CD4-positive, alpha-beta T cell (primary cell): ENCODE data around the gene PLEKHO2. TPM values are rescaled to one million over a fixed set of nuclear protein-coding genes. Genes with fewer than 3 reads are reported as not detected.

ENCODE experiments used
- ATAC-seq: fragments of 200-7000 bp; cut with Tn5 transposase; one replicate; pipeline ENCODE4 v1.10.0; 2022; ENCODE audit warnings: mild to moderate bottlenecking; ENCODE audit not compliant: poor library complexity
- CTCF ChIA-PET: fragments of 350-600 bp; sonication (Branson Sonifier 250); formaldehyde crosslinking; loops from one replicate; lab custom pipeline; 2021; ENCODE audit warnings: antibody characterized with exemption, inconsistent platforms; lab: Charles Lee
- POLR2A ChIA-PET: fragments of 350-600 bp; sonication (Branson Sonifier 250); formaldehyde crosslinking; loops from one replicate; lab custom pipeline; 2021; ENCODE audit warnings: antibody characterized with exemption, inconsistent platforms; lab: Charles Lee
- DNase-seq, 14 experiments: peaks; one replicate each; pipeline ENCODE4 v3.0.0-alpha.2; 2013 to 2020; ENCODE audit warnings: mixed read lengths in 2 of 14
- H3K27ac ChIP-seq, 2 donors: one replicate each; pipeline versions ENCODE4 v1.5.1 to v1.7.0; 2013; ENCODE audit warnings: low read length in 2 of 2, low read depth in 1 of 2, mild to moderate bottlenecking in 1 of 2
- H3K27me3 ChIP-seq, 2 experiments: 1 replicate in 1 of 2; 2 replicates in 1 of 2; pipeline versions ENCODE4 v1.6.1 to v1.7.0; 2013; ENCODE audit warnings: low read length in 2 of 2, control low read depth in 1 of 2, mild to moderate bottlenecking in 1 of 2, moderate library complexity in 1 of 2; ENCODE audit not compliant: insufficient read depth in 2 of 2, control insufficient read depth in 1 of 2
- H3K36me3 ChIP-seq: one replicate; pipeline ENCODE4 v1.6.1; 2013; ENCODE audit warnings: low read length, control low read depth; ENCODE audit not compliant: insufficient read depth
- H3K4me1 ChIP-seq: one replicate; pipeline ENCODE4 v1.6.1; 2013; ENCODE audit warnings: low read length, control low read depth; ENCODE audit not compliant: insufficient read depth
- H3K4me3 ChIP-seq: one replicate; pipeline ENCODE4 v1.5.1; 2013; ENCODE audit warnings: mild to moderate bottlenecking, low read length, moderate library complexity
- H3K9me3 ChIP-seq, 2 experiments: 1 replicate in 1 of 2; 2 replicates in 1 of 2; pipeline versions ENCODE4 v1.6.1 to v1.7.0; 2013; ENCODE audit warnings: low read length in 2 of 2, mild to moderate bottlenecking in 2 of 2, control low read depth in 1 of 2, moderate library complexity in 1 of 2; ENCODE audit not compliant: control insufficient read depth in 1 of 2, insufficient read depth in 1 of 2
- H3K27ac Mint-ChIP-seq: one replicate; pipeline ENCODE4 v1.8.0; 2020; ENCODE audit warnings: mixed read lengths
- H3K27me3 Mint-ChIP-seq: one replicate; pipeline ENCODE4 v1.8.0; 2021; ENCODE audit warnings: mixed read lengths
- H3K36me3 Mint-ChIP-seq: one replicate; pipeline ENCODE4 v1.8.0; 2021; ENCODE audit warnings: low read depth, mixed read lengths
- H3K4me1 Mint-ChIP-seq: one replicate; pipeline ENCODE4 v1.8.0; 2021; ENCODE audit warnings: low read depth, mixed read lengths
- H3K4me3 Mint-ChIP-seq: one replicate; pipeline ENCODE4 v1.8.0; 2020; ENCODE audit warnings: mild to moderate bottlenecking, mixed read lengths
- H3K9me3 Mint-ChIP-seq: one replicate; pipeline ENCODE4 v1.8.0; 2020; ENCODE audit warnings: mixed read lengths
- CTCF ChIP-seq: fragments of 200-600 bp; IDR thresholded peaks from one replicate; pipeline ENCODE4 v1.8.0; 2022; ENCODE audit warnings: antibody characterized with exemption, mild to moderate bottlenecking
- intact Hi-C, 2 experiments: fragments of 100-400 bp; cut with DNase I in 1 of 2; cut with micrococcal nuclease in 1 of 2; formaldehyde crosslinking; loops; one replicate each; pipeline versions ENCODE4 v1.15.1 to v1.9.0; 2023 to 2025; cut with DNase I, micrococcal nuclease
- total RNA-seq, 174 experiments: library from RNA in 2 of 174; stranded (reverse) in 2 of 174; gene quantifications; one replicate each; pipeline ENCODE4 v1.2.3 and lab custom pipeline; 2021 to 2026

Gene PLEKHO2
- total RNA-seq, 2 experiments from 2014 or later, result 5.6 to 5.9 TPM

DNA sequence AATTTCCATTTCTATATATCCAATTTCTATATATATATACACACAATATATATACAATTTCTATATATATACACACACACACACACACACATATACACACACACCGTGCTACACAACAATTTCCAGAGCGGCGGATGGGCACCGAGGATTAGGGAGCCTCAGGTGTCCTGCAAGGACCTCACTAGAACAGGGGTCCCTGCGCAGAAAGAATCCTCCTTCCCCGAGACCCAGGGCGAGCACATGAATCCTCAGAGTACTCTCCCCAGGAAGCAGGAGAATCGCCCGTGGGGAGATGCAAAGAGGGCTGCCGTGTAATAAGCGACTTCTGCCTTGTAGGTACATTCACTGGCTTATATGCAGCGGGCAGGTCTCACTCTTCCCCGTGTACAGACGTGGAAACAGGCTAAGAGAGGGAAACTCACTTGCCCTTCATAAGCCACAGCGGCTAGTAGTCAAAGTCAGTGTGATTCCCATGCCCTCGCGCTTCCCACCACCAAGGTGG lies 16.7 kb upstream of the PLEKHO2 start:
- H3K9me3 ChIP-seq, result no peaks in the 10 kb centered on the region
- H3K27ac ChIP-seq, result no peak overlapping the region
- Mint-ChIP-seq H3K27ac (no peak overlapping the region), H3K36me3 (no peaks in the 10 kb centered on the region), H3K4me3 (peak overlapping the region; percentile 86), H3K27me3 (peaks cover 17% of the 10 kb centered on the region), H3K9me3 (no peaks in the 10 kb centered on the region), H3K4me1 (peaks cover 29% of the 10 kb centered on the region)
- no peak for TF ChIP-seq CTCF
- CTCF ChIA-PET, result interaction anchor here (1.7 to 2.5 kb wide), 2 partner anchors 11 to 69 kb away, joined by 7 to 24 read pairs; no protein-coding TSS in a partner anchor
- intact Hi-C loops, result loop anchor here (1.0 to 10.0 kb wide), 4 partner anchors 10 to 660 kb away; partner anchors contain the start of genes PLEKHO2 (in 2 of the 2) and PPIB (in 1 of the 2)
- H3K4me3 ChIP-seq, result peak overlapping the region; percentile 61
- POLR2A ChIA-PET, result interaction anchor here (1.0 to 2.6 kb wide), 7 partner anchors 10 to 437 kb away, joined by 3 to 47 read pairs (median 4); partner anchors contain the start of genes PLEKHO2 and TRIP4
- ATAC-seq (peak; percentile 18), DNase-seq (peak in 2 of 14 experiments; percentile 37 to 40)
- H3K4me1 ChIP-seq, result peaks cover 37% of the 10 kb centered on the region
- H3K27me3 ChIP-seq, result peaks cover 5 to 7% of the 10 kb centered on the region in 2 experiments
- H3K36me3 ChIP-seq, result no peaks in the 10 kb centered on the region

GRCh38 chr15:64825431-64826294 lies 16.1 kb upstream of the PLEKHO2 start, which contains the start of gene PIF1:
TSS of gene PIF1 (minus strand) at chr15:64825647. CDS start at chr15:64824335, 1,312 bp downstream.
- H3K4me3 Mint-ChIP-seq, result peak within 1 kb of the TSS; percentile 86
- H3K27ac Mint-ChIP-seq, result peak within 1 kb of the TSS; percentile 61
- H3K27ac ChIP-seq, result peak within 1 kb of the TSS in 1 of 2 donors; percentile 9
- intact Hi-C loops, result loop anchor here (1.0 to 10.0 kb wide), 5 partner anchors 10 to 661 kb away; partner anchors contain the start of genes PLEKHO2 (in 2 of the 2) and PPIB (in 1 of the 2)
- H3K36me3 ChIP-seq, result no peaks in the 10 kb centered on the region
- peaks cover 37% of the 10 kb centered on the region for H3K4me1 ChIP-seq
- ChIA-PET CTCF (interaction anchor here (1.2 to 2.5 kb wide), 4 partner anchors 10 to 672 kb away, joined by 3 to 24 read pairs (median 5); no protein-coding TSS in a partner anchor), POLR2A (interaction anchor here (0.6 to 2.6 kb wide), 10 partner anchors 10 to 438 kb away, joined by 3 to 47 read pairs (median 4); partner anchors contain the start of genes PLEKHO2 and TRIP4)
- no peaks in the 10 kb centered on the region for H3K36me3 Mint-ChIP-seq
- peaks cover 5 to 7% of the 10 kb centered on the region in 2 experiments for H3K27me3 ChIP-seq
- ATAC-seq (peak; percentile 98), DNase-seq (peak; percentile 72 to 97 (median 81))
- peaks cover 31% of the 10 kb centered on the region for H3K4me1 Mint-ChIP-seq
- no peak for TF ChIP-seq CTCF
- no peaks in the 10 kb centered on the region for H3K9me3 ChIP-seq
- H3K27me3 Mint-ChIP-seq, result peaks cover 17% of the 10 kb centered on the region
- H3K4me3 ChIP-seq, result peak within 1 kb of the TSS; percentile 61
- H3K9me3 Mint-ChIP-seq, result no peaks in the 10 kb centered on the region

GRCh38 chr15:64828985-64829384 lies 12.7 kb upstream of the PLEKHO2 start:
- no peaks in the 10 kb centered on the region for H3K36me3 Mint-ChIP-seq
- H3K27ac Mint-ChIP-seq, result no peak overlapping the region
- intact Hi-C loops, result loop anchor here in 1 of 2 experiments (10.0 kb wide), 1 partner anchor 664 kb away; the partner anchor contains the start of gene PPIB
- no peak overlapping the region for H3K4me3 ChIP-seq
- peaks cover 2 to 5% of the 10 kb centered on the region in 2 experiments for H3K27me3 ChIP-seq
- DNase-seq (no peak), ATAC-seq (no peak)
- ChIA-PET POLR2A (interaction anchor here (0.6 kb wide), 1 partner anchor 97 kb away, joined by 3 read pairs; no protein-coding TSS in a partner anchor), CTCF (no interaction called here)
- no peaks in the 10 kb centered on the region for H3K9me3 Mint-ChIP-seq
- H3K4me3 Mint-ChIP-seq, result no peak overlapping the region
- peaks cover 13% of the 10 kb centered on the region for H3K27me3 Mint-ChIP-seq
- no peak for TF ChIP-seq CTCF
- H3K4me1 Mint-ChIP-seq, result peaks cover 27% of the 10 kb centered on the region
- H3K36me3 ChIP-seq, result no peaks in the 10 kb centered on the region
- H3K27ac ChIP-seq, result no peak overlapping the region
- peaks cover 22% of the 10 kb centered on the region for H3K4me1 ChIP-seq
- no peaks in the 10 kb centered on the region for H3K9me3 ChIP-seq
